ENCODE results near the gene CYTH4.

DNA sequence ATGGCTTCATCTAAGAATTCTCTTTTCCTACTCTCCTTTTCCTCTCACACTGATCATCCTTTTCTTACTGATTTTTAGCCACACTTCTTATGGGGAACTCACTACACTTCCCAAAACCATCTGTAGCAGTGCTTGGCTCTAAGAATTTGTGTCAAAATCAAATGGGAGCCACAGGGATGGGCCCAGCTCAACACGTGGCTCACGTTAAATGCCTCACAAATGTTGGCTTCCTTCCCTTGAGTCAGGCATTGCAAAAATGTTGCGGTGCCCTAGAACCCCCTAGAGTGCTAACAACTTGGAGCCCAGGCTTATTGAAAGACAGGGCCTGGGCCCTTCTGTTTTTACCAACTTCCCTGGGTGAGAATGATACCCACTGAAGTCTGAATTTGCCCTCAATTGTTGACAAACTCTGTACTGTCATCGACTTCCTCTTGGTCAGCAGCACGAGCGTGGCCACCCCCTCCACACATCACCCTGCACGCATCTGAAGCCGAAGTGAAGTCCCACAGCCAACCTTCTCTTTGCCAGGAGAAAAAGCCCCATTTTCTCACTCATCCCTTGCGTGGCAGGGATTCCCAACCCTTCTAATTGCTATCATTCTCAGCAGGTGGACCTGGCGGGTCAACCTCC lies 75.3 kb downstream of the CYTH4 start:
- TF ChIP-seq, protein P1, sequence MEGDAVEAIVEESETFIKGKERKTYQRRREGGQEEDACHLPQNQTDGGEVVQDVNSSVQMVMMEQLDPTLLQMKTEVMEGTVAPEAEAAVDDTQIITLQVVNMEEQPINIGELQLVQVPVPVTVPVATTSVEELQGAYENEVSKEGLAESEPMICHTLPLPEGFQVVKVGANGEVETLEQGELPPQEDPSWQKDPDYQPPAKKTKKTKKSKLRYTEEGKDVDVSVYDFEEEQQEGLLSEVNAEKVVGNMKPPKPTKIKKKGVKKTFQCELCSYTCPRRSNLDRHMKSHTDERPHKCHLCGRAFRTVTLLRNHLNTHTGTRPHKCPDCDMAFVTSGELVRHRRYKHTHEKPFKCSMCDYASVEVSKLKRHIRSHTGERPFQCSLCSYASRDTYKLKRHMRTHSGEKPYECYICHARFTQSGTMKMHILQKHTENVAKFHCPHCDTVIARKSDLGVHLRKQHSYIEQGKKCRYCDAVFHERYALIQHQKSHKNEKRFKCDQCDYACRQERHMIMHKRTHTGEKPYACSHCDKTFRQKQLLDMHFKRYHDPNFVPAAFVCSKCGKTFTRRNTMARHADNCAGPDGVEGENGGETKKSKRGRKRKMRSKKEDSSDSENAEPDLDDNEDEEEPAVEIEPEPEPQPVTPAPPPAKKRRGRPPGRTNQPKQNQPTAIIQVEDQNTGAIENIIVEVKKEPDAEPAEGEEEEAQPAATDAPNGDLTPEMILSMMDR (IDR thresholded peaks at IDR 0.05) = no peak
- no peak for TF ChIP-seq POLR2A (IDR thresholded peaks at IDR 0.05)

Data from lower leg skin (tissue), 3 donors.